ENCODE data around the gene YIF1A. TPM values are rescaled to one million over a fixed set of nuclear protein-coding genes. Genes with fewer than 3 reads are reported as not detected.
A peak's percentile ranks its signal among the peaks of the same experiment; 100 is the strongest.

The YIF1A gene
- total RNA-seq, 1 experiment from 2014 or later, result 64.3 TPM

GRCh38 chr11:66315498-66315885 is 26.5 kb upstream of the YIF1A start:
- Histone ChIP-seq H2AFZ (ENCODE audit: low read length) (no peak overlapping the region), H4K20me1 (ENCODE audit: control insufficient read depth, insufficient read depth, insufficient read length) (no peaks in the 10 kb centered on the region), H3K27ac (ENCODE audit: insufficient read length, low read depth, low read length) (no peak overlapping the region), H3K79me2 (ENCODE audit: insufficient read depth, low read length) (no peaks in the 10 kb centered on the region), H3K4me1 (ENCODE audit: insufficient read depth, low read length) (peaks cover 2% of the 10 kb centered on the region; the same call in 1 of the 2 replicates), H3K4ac (ENCODE audit: low read depth, low read length) (no peak overlapping the region), H2BK120ac (ENCODE audit: low read depth, low read length, poor library complexity, severe bottlenecking) (no peak overlapping the region), H4K91ac (ENCODE audit: insufficient read length, low read depth, low read length) (no peak overlapping the region), H3K79me1 (ENCODE audit: insufficient read depth, low read depth, low read length, poor library complexity, severe bottlenecking) (no peaks in the 10 kb centered on the region), H3K27me3 (ENCODE audit: insufficient read depth, low read length) (no peaks in the 10 kb centered on the region), H2BK5ac (ENCODE audit: insufficient read length, low read length) (no peak overlapping the region), H3K9me3 (ENCODE audit: control insufficient read depth, low read depth, low read length) (no peaks in the 10 kb centered on the region), H3K18ac (ENCODE audit: insufficient read length, low read depth, low read length) (no peak overlapping the region), H4K5ac (ENCODE audit: insufficient read length, low read depth, low read length) (no peak overlapping the region), H3T11ph (ENCODE audit: low read length) (no peak overlapping the region), H3K23me2 (ENCODE audit: insufficient read length, low read depth, low read length, poor library complexity, severe bottlenecking) (peaks cover 12% of the 10 kb centered on the region), H2BK12ac (ENCODE audit: insufficient read length, low read depth, low read length) (no peak overlapping the region), H2BK20ac (ENCODE audit: low read depth, low read length, poor library complexity, severe bottlenecking) (no peak overlapping the region), H4K8ac (replicated peaks; ENCODE audit: insufficient read length, low read depth, low read length) (no peak overlapping the region), H3K56ac (ENCODE audit: insufficient read length, low read depth, low read length) (no peak overlapping the region), H2AK5ac (ENCODE audit: insufficient read length, low read length) (no peak overlapping the region), H3K9ac (ENCODE audit: extremely low read depth, insufficient read length, low read length) (no peak overlapping the region), H3K14ac (ENCODE audit: insufficient read depth, low read length) (no peak overlapping the region), H2BK15ac (ENCODE audit: low read depth, low read length) (no peak overlapping the region), H3K4me2 (ENCODE audit: insufficient read depth, insufficient read length, low read length) (no peak overlapping the region), H3K23ac (ENCODE audit: insufficient read length, low read depth, low read length) (no peak overlapping the region)
- TF ChIP-seq, protein P1, sequence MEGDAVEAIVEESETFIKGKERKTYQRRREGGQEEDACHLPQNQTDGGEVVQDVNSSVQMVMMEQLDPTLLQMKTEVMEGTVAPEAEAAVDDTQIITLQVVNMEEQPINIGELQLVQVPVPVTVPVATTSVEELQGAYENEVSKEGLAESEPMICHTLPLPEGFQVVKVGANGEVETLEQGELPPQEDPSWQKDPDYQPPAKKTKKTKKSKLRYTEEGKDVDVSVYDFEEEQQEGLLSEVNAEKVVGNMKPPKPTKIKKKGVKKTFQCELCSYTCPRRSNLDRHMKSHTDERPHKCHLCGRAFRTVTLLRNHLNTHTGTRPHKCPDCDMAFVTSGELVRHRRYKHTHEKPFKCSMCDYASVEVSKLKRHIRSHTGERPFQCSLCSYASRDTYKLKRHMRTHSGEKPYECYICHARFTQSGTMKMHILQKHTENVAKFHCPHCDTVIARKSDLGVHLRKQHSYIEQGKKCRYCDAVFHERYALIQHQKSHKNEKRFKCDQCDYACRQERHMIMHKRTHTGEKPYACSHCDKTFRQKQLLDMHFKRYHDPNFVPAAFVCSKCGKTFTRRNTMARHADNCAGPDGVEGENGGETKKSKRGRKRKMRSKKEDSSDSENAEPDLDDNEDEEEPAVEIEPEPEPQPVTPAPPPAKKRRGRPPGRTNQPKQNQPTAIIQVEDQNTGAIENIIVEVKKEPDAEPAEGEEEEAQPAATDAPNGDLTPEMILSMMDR (conservative IDR thresholded peaks at IDR 0.05), result no peak
- Mint-ChIP-seq H3K36me3 (ENCODE audit: insufficient read depth in 1 of 3, low read depth in 3 of 3) (peaks cover 8 to 18% (median 16%) of the 10 kb centered on the region in 3 experiments), H3K4me3 (peak overlapping the region in 1 of 2 experiments; percentile 49; a peak in 3 of 5 replicates), H3K9me3 (peaks cover 14 to 20% of the 10 kb centered on the region in 2 experiments), H3K27ac (peak overlapping the region in 1 of 3 experiments; percentile 91; a peak in 1 of 7 replicates), H3K27me3 (ENCODE audit: low read depth) (peaks cover 27% of the 10 kb centered on the region), H3K4me1 (peaks cover 26 to 37% of the 10 kb centered on the region in 2 experiments)
- WGBS (ENCODE audit: extremely low coverage, insufficient read length, low lambda C conversion rate), result no CpG with 5 or more reads among the region's 14 CpGs
- DNase-seq, result no peak

Measured in H9 (cell line).